GM21576 (cell line): ENCODE measurements around the gene IPMK.
"Not testable (repeated sequence)": the region's sequence is repeated elsewhere in the genome, so short reads cannot be mapped to it uniquely, and the experiment has no call there.

ENCODE experiments used
- ATAC-seq: cut with Tn5 transposase; IDR thresholded peaks from one replicate; pipeline ENCODE4 v1.9.1; 2021; ENCODE audit warnings: mild to moderate bottlenecking, moderate library complexity; ENCODE audit not compliant: unreplicated experiment

IPMK gene

GRCh38 chr10:58268454-58268945 is 806 bp upstream of the IPMK start:
- ATAC-seq: no peak

GRCh38 chr10:58266826-58267712 is 625 bp downstream of the IPMK start:
- ATAC-seq: no peak

GRCh38 chr10:58266003-58266825 is 1.5 kb downstream of the IPMK start:
- ATAC-seq: peak; percentile 23

- ATAC-seq: no peak
Measured at GRCh38 chr10:58265249-58265648, 2.4 kb downstream of the IPMK start.

GRCh38 chr10:58264780-58265179 is 2.9 kb downstream of the IPMK start:
- ATAC-seq: no peak

GRCh38 chr10:58262766-58263165 is 4.9 kb downstream of the IPMK start:
- ATAC-seq: no peak

- ATAC-seq: no peak
Measured at GRCh38 chr10:58260334-58260733, 7.4 kb downstream of the IPMK start.

GRCh38 chr10:58258977-58259692 is 8.6 kb downstream of the IPMK start:
- ATAC-seq: no peak

GRCh38 chr10:58256013-58256780 is 11.5 kb downstream of the IPMK start:
- ATAC-seq: not testable (repeated sequence)

- no peak for ATAC-seq
Measured at GRCh38 chr10:58254644-58255043, 13.1 kb downstream of the IPMK start.

GRCh38 chr10:58253184-58253583 is 14.5 kb downstream of the IPMK start:
- ATAC-seq: no peak

- not testable (repeated sequence) for ATAC-seq
Measured at GRCh38 chr10:58244666-58245065, 23.0 kb downstream of the IPMK start.

GRCh38 chr10:58244242-58244641 is 23.5 kb downstream of the IPMK start:
- ATAC-seq: not testable (repeated sequence)

GRCh38 chr10:58243801-58244200 is 23.9 kb downstream of the IPMK start:
- ATAC-seq: not testable (repeated sequence)

- ATAC-seq: no peak
Measured at GRCh38 chr10:58243269-58243668, 24.4 kb downstream of the IPMK start.

- no peak for ATAC-seq
Measured at GRCh38 chr10:58241346-58241745, 26.3 kb downstream of the IPMK start.

GRCh38 chr10:58240531-58240930 is 27.2 kb downstream of the IPMK start:
- no peak for ATAC-seq

- no peak for ATAC-seq
Measured at GRCh38 chr10:58239561-58240169, 28.0 kb downstream of the IPMK start.

- no peak for ATAC-seq
Measured at GRCh38 chr10:58237014-58237834, 30.5 kb downstream of the IPMK start.
